GM12878 (cell line): Measurements from ENCODE around the gene PLPP7. TPM values are rescaled to one million over a fixed set of nuclear protein-coding genes. Genes with fewer than 3 reads are reported as not detected.

Source experiments
- PAX5 ChIP-seq: IDR thresholded peaks from 2 replicates; pipeline ENCODE4 v1.6.1; 2011; ENCODE audit warnings: low read depth, low read length, borderline replicate concordance
- SIN3A ChIP-seq: IDR thresholded peaks from 2 replicates; pipeline ENCODE4 v1.6.1; 2012; ENCODE audit warnings: low read depth, low read length, improper control_type of control experiment
- YY1 ChIP-seq: IDR thresholded peaks from 2 replicates; pipeline ENCODE4 v1.6.1; 2011; ENCODE audit warnings: low read depth, mild to moderate bottlenecking, low read length
- ZZZ3 ChIP-seq: IDR thresholded peaks from 2 replicates; pipeline ENCODE4 v1.6.1; 2011; ENCODE audit warnings: low read depth; ENCODE audit not compliant: control insufficient read depth, insufficient read length
- polyA plus RNA-seq, 11 experiments: library from polyadenylated mRNA; depleted of rRNA in 4 of 11; unstranded in 6 of 11; stranded (reverse) in 5 of 11; fragments of >200 nt; fragmentation: Nextera tagmentation in 4 of 11; fragmentation: Illumina TruSeq in 1 of 11; extraction: Ambion mirVana in 4 of 11; extraction: Trizol in 1 of 11; gene quantifications; 1 replicate in 1 of 11; 2 replicates in 10 of 11; pipeline versions ENCODE4 v1.2.1 to v1.2.3, GENCODE V29; 2011 to 2016; ENCODE audit warnings: inconsistent platforms in 2 of 11, missing spikeins in 2 of 11, low read depth in 1 of 11
- total RNA-seq, 4 experiments: library from RNA; depleted of rRNA in 3 of 4; stranded (reverse); fragments of >200 nt in 3 of 4; fragmentation: Illumina TruSeq in 1 of 4; extraction: Trizol in 1 of 4; gene quantifications; 2 replicates each; pipeline versions ENCODE4 v1.2.1 to v1.2.3, GENCODE V29; 2013 to 2021
- TF ChIP-seq, protein P1 (sequence below): fragments of 450-650 bp; IDR thresholded peaks from 2 replicates; pipeline ENCODE4 v1.6.1; 2016; ENCODE audit warnings: mild to moderate bottlenecking
- TF ChIP-seq, protein P2 (sequence below), 3 experiments: IDR thresholded peaks in 2 of 3; conservative IDR thresholded peaks in 1 of 3; 2 replicates each; pipeline ENCODE4 v1.5.1; 2011; ENCODE audit warnings: low read depth in 3 of 3, low read length in 3 of 3, mild to moderate bottlenecking in 3 of 3, control low read depth in 2 of 3, moderate library complexity in 2 of 3, inconsistent platforms in 1 of 3, mixed read lengths in 1 of 3; ENCODE audit not compliant: control insufficient read depth in 2 of 3, insufficient read depth in 1 of 3; ENCODE audit errors: extremely low read depth in 1 of 3

The PLPP7 gene
- total and polyA plus RNA-seq, 10 of the 15 experiments (the other 5 are each of a cell fraction or from before 2014, with no cell fraction given): 0.05 to 1.0 (median 0.40) TPM; not detected in 3

DNA sequence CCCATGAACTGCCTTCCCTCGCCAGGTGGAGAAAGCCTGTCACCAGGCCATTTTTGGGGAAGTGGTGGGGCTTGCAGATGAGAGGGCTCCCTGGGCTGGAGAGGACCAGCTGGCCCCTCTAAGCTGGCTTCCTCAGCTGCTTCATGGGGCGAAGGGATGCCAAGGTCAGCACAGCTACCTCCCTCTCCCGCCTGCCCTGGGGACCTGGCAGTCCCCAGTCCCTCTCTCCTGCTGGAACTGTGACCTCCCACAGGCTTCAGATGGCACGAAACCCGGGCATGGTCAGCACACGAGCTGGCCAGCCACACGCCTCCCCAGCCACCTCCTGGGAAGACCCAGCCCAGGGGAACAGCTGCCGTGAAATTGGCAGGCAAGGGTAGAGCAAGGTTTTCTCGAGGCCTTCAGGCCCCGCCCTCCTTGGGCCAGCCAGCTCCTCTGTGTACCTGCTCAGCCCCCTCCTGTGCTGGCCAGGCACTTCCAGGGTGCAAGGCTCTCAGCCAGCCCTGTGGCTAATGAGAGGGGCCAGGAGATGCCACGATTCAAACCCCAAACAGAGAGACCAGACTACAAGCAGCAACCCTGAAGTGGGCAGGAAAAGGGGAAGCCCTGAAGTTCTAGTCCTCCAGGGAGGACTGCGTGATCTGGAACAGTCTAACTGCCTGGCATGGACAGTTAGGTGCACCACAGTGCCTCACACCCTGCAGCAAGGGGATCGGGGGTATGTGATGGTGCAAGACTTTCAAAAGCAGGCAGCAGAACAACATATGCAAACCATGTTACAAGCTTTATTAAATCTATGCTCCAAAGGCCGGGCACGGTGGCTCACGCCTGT is 12.9 kb downstream of the PLPP7 start (continued):
- TF ChIP-seq YY1 (no peak), PAX5 (no peak), SIN3A (no peak), ZZZ3 (no peak)
- TF ChIP-seq, protein P1, sequence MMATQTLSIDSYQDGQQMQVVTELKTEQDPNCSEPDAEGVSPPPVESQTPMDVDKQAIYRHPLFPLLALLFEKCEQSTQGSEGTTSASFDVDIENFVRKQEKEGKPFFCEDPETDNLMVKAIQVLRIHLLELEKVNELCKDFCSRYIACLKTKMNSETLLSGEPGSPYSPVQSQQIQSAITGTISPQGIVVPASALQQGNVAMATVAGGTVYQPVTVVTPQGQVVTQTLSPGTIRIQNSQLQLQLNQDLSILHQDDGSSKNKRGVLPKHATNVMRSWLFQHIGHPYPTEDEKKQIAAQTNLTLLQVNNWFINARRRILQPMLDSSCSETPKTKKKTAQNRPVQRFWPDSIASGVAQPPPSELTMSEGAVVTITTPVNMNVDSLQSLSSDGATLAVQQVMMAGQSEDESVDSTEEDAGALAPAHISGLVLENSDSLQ: no peak
- TF ChIP-seq, protein P2, sequence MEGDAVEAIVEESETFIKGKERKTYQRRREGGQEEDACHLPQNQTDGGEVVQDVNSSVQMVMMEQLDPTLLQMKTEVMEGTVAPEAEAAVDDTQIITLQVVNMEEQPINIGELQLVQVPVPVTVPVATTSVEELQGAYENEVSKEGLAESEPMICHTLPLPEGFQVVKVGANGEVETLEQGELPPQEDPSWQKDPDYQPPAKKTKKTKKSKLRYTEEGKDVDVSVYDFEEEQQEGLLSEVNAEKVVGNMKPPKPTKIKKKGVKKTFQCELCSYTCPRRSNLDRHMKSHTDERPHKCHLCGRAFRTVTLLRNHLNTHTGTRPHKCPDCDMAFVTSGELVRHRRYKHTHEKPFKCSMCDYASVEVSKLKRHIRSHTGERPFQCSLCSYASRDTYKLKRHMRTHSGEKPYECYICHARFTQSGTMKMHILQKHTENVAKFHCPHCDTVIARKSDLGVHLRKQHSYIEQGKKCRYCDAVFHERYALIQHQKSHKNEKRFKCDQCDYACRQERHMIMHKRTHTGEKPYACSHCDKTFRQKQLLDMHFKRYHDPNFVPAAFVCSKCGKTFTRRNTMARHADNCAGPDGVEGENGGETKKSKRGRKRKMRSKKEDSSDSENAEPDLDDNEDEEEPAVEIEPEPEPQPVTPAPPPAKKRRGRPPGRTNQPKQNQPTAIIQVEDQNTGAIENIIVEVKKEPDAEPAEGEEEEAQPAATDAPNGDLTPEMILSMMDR (IDR thresholded peaks at IDR 0.05 in 2 of 3, conservative IDR thresholded peaks at IDR 0.05 in 1 of 3; ENCODE audit: control insufficient read depth in 2 of 3, extremely low read depth in 1 of 3, insufficient read depth in 1 of 3, low read depth in 3 of 3, low read length in 3 of 3): no peak
- TF ChIP-seq, all 136 proteins: peak for 0
